HepG2 (cell line): ENCODE data around the gene TGM6. TPM values are rescaled to one million over a fixed set of nuclear protein-coding genes. Genes with fewer than 3 reads are reported as not detected.
A peak's percentile ranks its signal among the peaks of the same experiment; 100 is the strongest.

Source experiments
- FOXK1 ChIP-seq: sonication (generic); formaldehyde crosslinking; IDR thresholded peaks from 2 replicates; pipeline ENCODE4 v1.4.0; 2020; ENCODE audit warnings: low read depth, missing genetic modification reagents, borderline replicate concordance
- FOXO4 ChIP-seq: sonication (generic); formaldehyde crosslinking; conservative IDR thresholded peaks from 2 replicates; pipeline ENCODE4 v1.8.1; 2023; ENCODE audit warnings: missing genetic modification reagents
- FUBP1 ChIP-seq: sonication (generic); formaldehyde crosslinking; IDR thresholded peaks from 2 replicates; pipeline ENCODE4 v1.5.1; 2020; ENCODE audit warnings: missing genetic modification reagents, mild to moderate bottlenecking, borderline replicate concordance
- GATA4 ChIP-seq: sonication (generic); IDR thresholded peaks from 2 replicates; pipeline ENCODE4 v1.6.1; 2016; ENCODE audit warnings: antibody characterized with exemption, low read depth, borderline replicate concordance
- HOXA5 ChIP-seq: sonication (generic); formaldehyde crosslinking; IDR thresholded peaks from 2 replicates; pipeline ENCODE4 v1.4.0; 2020; ENCODE audit warnings: missing genetic modification reagents
- KDM5A ChIP-seq: fragments of 200-600 bp; sonication (generic); IDR thresholded peaks from 2 replicates; pipeline ENCODE4 v1.7.0; 2018; ENCODE audit warnings: antibody characterized with exemption, mild to moderate bottlenecking, low read length, borderline replicate concordance
- MAFF ChIP-seq: IDR thresholded peaks from 2 replicates; pipeline ENCODE4 v1.6.1; 2011; ENCODE audit warnings: low read depth, low read length, improper control_type of control experiment
- NCOR1 ChIP-seq: fragments of 200-600 bp; sonication (generic); IDR thresholded peaks from 2 replicates; pipeline ENCODE4 v1.7.0; 2017; ENCODE audit warnings: antibody characterized with exemption, low read length, borderline replicate concordance
- PAF1 ChIP-seq: IDR thresholded peaks from 2 replicates; pipeline ENCODE4 v1.6.1; 2016; ENCODE audit warnings: missing genetic modification reagents, missing compliant biosample characterization
- SP4 ChIP-seq: sonication (generic); formaldehyde crosslinking; IDR thresholded peaks from 2 replicates; pipeline ENCODE4 v1.8.1; 2023; ENCODE audit warnings: mild to moderate bottlenecking, missing genetic modification reagents
- SPEN ChIP-seq: sonication (generic); formaldehyde crosslinking; IDR thresholded peaks from 2 replicates; pipeline ENCODE4 v1.5.1; 2020; ENCODE audit warnings: low read depth, mild to moderate bottlenecking, missing genetic modification reagents
- ZNF224 ChIP-seq: sonication (generic); formaldehyde crosslinking; IDR thresholded peaks from 2 replicates; pipeline ENCODE4 v1.5.0; 2020; ENCODE audit warnings: mild to moderate bottlenecking, missing genetic modification reagents
- ZNF260 ChIP-seq: sonication (generic); formaldehyde crosslinking; IDR thresholded peaks from 2 replicates; pipeline ENCODE4 v1.4.0; 2020; ENCODE audit warnings: missing genetic modification reagents, low read depth, mild to moderate bottlenecking, borderline replicate concordance
- ZNF333 ChIP-seq: sonication (generic); formaldehyde crosslinking; IDR thresholded peaks from 2 replicates; pipeline ENCODE4 v1.4.0; 2020; ENCODE audit warnings: mild to moderate bottlenecking, missing genetic modification reagents, borderline replicate concordance
- ZNF362 ChIP-seq: sonication (generic); formaldehyde crosslinking; IDR thresholded peaks from 2 replicates; pipeline ENCODE4 v1.4.0; 2020; ENCODE audit warnings: missing genetic modification reagents, mild to moderate bottlenecking, borderline replicate concordance
- ZNF775 ChIP-seq: sonication (generic); formaldehyde crosslinking; IDR thresholded peaks from 2 replicates; pipeline ENCODE4 v1.4.0; 2020; ENCODE audit warnings: missing genetic modification reagents, mild to moderate bottlenecking, moderate library complexity, borderline replicate concordance
- polyA plus RNA-seq, 8 experiments: library from polyadenylated mRNA; depleted of rRNA in 3 of 8; stranded (reverse) in 7 of 8; unstranded in 1 of 8; fragments of >200 nt; fragmentation: Illumina TruSeq in 4 of 8; extraction: Trizol in 4 of 8; gene quantifications; 2 replicates each; pipeline versions ENCODE4 v1.2.1 to v1.2.3, GENCODE V29; 2011 to 2016; ENCODE audit warnings: low read depth in 4 of 8, missing spikeins in 1 of 8, mixed read lengths in 1 of 8; ENCODE audit not compliant: insufficient read depth in 1 of 8
- total RNA-seq, 5 experiments: library from RNA; depleted of rRNA; stranded (reverse); fragments of >200 nt; fragmentation: Illumina TruSeq; extraction: Trizol; gene quantifications; 2 replicates each; pipeline ENCODE4 v1.2.3, GENCODE V29; 2016; ENCODE audit warnings: low read depth in 1 of 5
- TF ChIP-seq, protein P1 (sequence below): sonication (generic); formaldehyde crosslinking; IDR thresholded peaks from 2 replicates; pipeline ENCODE4 v1.4.0; 2020; ENCODE audit warnings: missing genetic modification reagents

The TGM6 gene
- total and polyA plus RNA-seq, 2 of the 13 experiments (the other 11 are each of a cell fraction or from before 2014, with no cell fraction given): not detected

- TF ChIP-seq ZNF362 (CRISPR knock-in tag) (0 out of 2 replicates have a peak, but pooled peaks have one; percentile 21), PAF1 (CRISPR knock-in tag) (no peak), ZNF333 (CRISPR knock-in tag) (no peak; the same call in 1 of the 2 replicates), KDM5A (no peak), MAFF (no peak), FUBP1 (CRISPR knock-in tag) (0 out of 2 replicates have a peak, but pooled peaks have one; percentile 82), ZNF260 (CRISPR knock-in tag) (no peak), SP4 (CRISPR knock-in tag) (peak; percentile 74; the same call in 1 of the 2 replicates), SPEN (CRISPR knock-in tag) (peak; percentile 92), GATA4 (no peak; the same call in 1 of the 2 replicates), NCOR1 (no peak), FOXO4 (CRISPR knock-in tag) (no peak), HOXA5 (CRISPR knock-in tag) (peak; percentile 78; the same call in 1 of the 2 replicates), ZNF224 (0 out of 2 replicates have a peak, but pooled peaks have one; percentile 54), ZNF775 (CRISPR knock-in tag) (no peak), FOXK1 (CRISPR knock-in tag) (peak; percentile 100)
- TF ChIP-seq, protein P1, sequence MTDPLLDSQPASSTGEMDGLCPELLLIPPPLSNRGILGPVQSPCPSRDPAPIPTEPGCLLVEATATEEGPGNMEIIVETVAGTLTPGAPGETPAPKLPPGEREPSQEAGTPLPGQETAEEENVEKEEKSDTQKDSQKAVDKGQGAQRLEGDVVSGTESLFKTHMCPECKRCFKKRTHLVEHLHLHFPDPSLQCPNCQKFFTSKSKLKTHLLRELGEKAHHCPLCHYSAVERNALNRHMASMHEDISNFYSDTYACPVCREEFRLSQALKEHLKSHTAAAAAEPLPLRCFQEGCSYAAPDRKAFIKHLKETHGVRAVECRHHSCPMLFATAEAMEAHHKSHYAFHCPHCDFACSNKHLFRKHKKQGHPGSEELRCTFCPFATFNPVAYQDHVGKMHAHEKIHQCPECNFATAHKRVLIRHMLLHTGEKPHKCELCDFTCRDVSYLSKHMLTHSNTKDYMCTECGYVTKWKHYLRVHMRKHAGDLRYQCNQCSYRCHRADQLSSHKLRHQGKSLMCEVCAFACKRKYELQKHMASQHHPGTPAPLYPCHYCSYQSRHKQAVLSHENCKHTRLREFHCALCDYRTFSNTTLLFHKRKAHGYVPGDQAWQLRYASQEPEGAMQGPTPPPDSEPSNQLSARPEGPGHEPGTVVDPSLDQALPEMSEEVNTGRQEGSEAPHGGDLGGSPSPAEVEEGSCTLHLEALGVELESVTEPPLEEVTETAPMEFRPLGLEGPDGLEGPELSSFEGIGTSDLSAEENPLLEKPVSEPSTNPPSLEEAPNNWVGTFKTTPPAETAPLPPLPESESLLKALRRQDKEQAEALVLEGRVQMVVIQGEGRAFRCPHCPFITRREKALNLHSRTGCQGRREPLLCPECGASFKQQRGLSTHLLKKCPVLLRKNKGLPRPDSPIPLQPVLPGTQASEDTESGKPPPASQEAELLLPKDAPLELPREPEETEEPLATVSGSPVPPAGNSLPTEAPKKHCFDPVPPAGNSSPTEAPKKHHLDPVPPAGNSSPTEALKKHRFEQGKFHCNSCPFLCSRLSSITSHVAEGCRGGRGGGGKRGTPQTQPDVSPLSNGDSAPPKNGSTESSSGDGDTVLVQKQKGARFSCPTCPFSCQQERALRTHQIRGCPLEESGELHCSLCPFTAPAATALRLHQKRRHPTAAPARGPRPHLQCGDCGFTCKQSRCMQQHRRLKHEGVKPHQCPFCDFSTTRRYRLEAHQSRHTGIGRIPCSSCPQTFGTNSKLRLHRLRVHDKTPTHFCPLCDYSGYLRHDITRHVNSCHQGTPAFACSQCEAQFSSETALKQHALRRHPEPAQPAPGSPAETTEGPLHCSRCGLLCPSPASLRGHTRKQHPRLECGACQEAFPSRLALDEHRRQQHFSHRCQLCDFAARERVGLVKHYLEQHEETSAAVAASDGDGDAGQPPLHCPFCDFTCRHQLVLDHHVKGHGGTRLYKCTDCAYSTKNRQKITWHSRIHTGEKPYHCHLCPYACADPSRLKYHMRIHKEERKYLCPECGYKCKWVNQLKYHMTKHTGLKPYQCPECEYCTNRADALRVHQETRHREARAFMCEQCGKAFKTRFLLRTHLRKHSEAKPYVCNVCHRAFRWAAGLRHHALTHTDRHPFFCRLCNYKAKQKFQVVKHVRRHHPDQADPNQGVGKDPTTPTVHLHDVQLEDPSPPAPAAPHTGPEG (CRISPR knock-in tag): peak; percentile 61; the same call in 1 of the 2 replicates
These were observed 95.4 kb downstream of the TGM6 start (continued) for GRCh38 chr20:2475850-2476741.
